ENCODE data around the gene TEX53. TPM values are rescaled to one million over a fixed set of nuclear protein-coding genes. Genes with fewer than 3 reads are reported as not detected.
A peak's percentile ranks its signal among the peaks of the same experiment; 100 is the strongest.

Gene TEX53
- polyA plus RNA-seq, 6 donors from 2014 or later = not detected

- Mint-ChIP-seq H3K9me3 (no peaks in the 10 kb centered on the region), H3K27me3 (no peaks in the 10 kb centered on the region), H3K36me3 (peaks cover 23 to 24% of the 10 kb centered on the region in 2 donors)
Observed at GRCh38 chr9:114621561-114621960, 36.0 kb downstream of the TEX53 start.

GRCh38 chr9:114619191-114619761 lies 38.3 kb downstream of the TEX53 start:
- Mint-ChIP-seq H3K27ac (peak overlapping the region; percentile 94 to 99 (median 98)), H3K4me3 (peak overlapping the region; percentile 72 to 94 (median 87)), H3K9me3 (no peaks in the 10 kb centered on the region), H3K4me1 (peaks cover 41 to 72% (median 71%) of the 10 kb centered on the region in 3 donors), H3K36me3 (peaks cover 15 to 16% of the 10 kb centered on the region in 2 donors), H3K27me3 (no peaks in the 10 kb centered on the region)
- ATAC-seq (ENCODE audit: low read depth in 2 of 2) (peak; percentile 55 to 61), DNase-seq (peak; percentile 70)

More at GRCh38 chr9:114621561-114621960, 36.0 kb downstream of the TEX53 start:
- Mint-ChIP-seq H3K27ac (peak overlapping the region in 3 of 6 donors; percentile 1 to 90 (median 11)), H3K4me1 (peaks cover 34 to 56% (median 55%) of the 10 kb centered on the region in 3 donors), H3K4me3 (peak overlapping the region in 1 of 8 donors; percentile 21)
- ATAC-seq (ENCODE audit: low read depth in 2 of 2) (no peak), DNase-seq (no peak)

- H3K9me3 Mint-ChIP-seq = no peaks in the 10 kb centered on the region
- H3K36me3 Mint-ChIP-seq = peaks cover 8 to 10% of the 10 kb centered on the region in 2 donors
- H3K4me1 Mint-ChIP-seq = peaks cover 59 to 89% (median 88%) of the 10 kb centered on the region in 3 donors
- no peaks in the 10 kb centered on the region for H3K27me3 Mint-ChIP-seq
- peak overlapping the region; percentile 94 to 100 (median 99) for H3K27ac Mint-ChIP-seq
- H3K4me3 Mint-ChIP-seq = peak overlapping the region; percentile 71 to 94 (median 86)
- DNase-seq (peak; percentile 83), ATAC-seq (ENCODE audit: low read depth in 2 of 2) (peak; percentile 81 to 85)
Observed at GRCh38 chr9:114616684-114617520, 40.7 kb downstream of the TEX53 start.

- Mint-ChIP-seq H3K36me3 (no peaks in the 10 kb centered on the region), H3K9me3 (no peaks in the 10 kb centered on the region), H3K27ac (peak overlapping the region; percentile 47 to 97 (median 94)), H3K4me1 (peaks cover 61 to 86% (median 71%) of the 10 kb centered on the region in 3 donors), H3K4me3 (peak overlapping the region; percentile 23 to 97 (median 50)), H3K27me3 (no peaks in the 10 kb centered on the region)
- ATAC-seq (ENCODE audit: low read depth in 2 of 2) (no peak), DNase-seq (no peak)
Observed at GRCh38 chr9:114614373-114614772, 43.2 kb downstream of the TEX53 start.

GRCh38 chr9:114613919-114614318 lies 43.7 kb downstream of the TEX53 start:
- peak overlapping the region in 5 of 6 donors; percentile 18 to 97 (median 95) for H3K27ac Mint-ChIP-seq
- ATAC-seq (ENCODE audit: low read depth in 2 of 2) (no peak), DNase-seq (no peak)
- H3K4me1 Mint-ChIP-seq = peaks cover 58 to 84% (median 71%) of the 10 kb centered on the region in 3 donors
- no peaks in the 10 kb centered on the region for H3K27me3 Mint-ChIP-seq
- H3K36me3 Mint-ChIP-seq = no peaks in the 10 kb centered on the region
- H3K9me3 Mint-ChIP-seq = no peaks in the 10 kb centered on the region
- peak overlapping the region; percentile 80 to 97 (median 91) for H3K4me3 Mint-ChIP-seq

- DNase-seq (no peak), ATAC-seq (ENCODE audit: low read depth in 2 of 2) (no peak)
- no peaks in the 10 kb centered on the region for H3K36me3 Mint-ChIP-seq
- no peaks in the 10 kb centered on the region for H3K9me3 Mint-ChIP-seq
- no peaks in the 10 kb centered on the region for H3K27me3 Mint-ChIP-seq
- H3K27ac Mint-ChIP-seq = peak overlapping the region; percentile 74 to 96 (median 90)
- peaks cover 62 to 83% (median 71%) of the 10 kb centered on the region in 3 donors for H3K4me1 Mint-ChIP-seq
- peak overlapping the region; percentile 84 to 97 (median 92) for H3K4me3 Mint-ChIP-seq
Observed at GRCh38 chr9:114613087-114613486, 44.5 kb downstream of the TEX53 start.

- Mint-ChIP-seq H3K27ac (peak overlapping the region; percentile 84 to 97 (median 94)), H3K4me1 (peaks cover 68 to 86% (median 77%) of the 10 kb centered on the region in 3 donors), H3K27me3 (no peaks in the 10 kb centered on the region), H3K36me3 (no peaks in the 10 kb centered on the region), H3K9me3 (no peaks in the 10 kb centered on the region), H3K4me3 (peak overlapping the region; percentile 84 to 97 (median 92))
- DNase-seq (no peak), ATAC-seq (ENCODE audit: low read depth in 2 of 2) (no peak)
Observed at GRCh38 chr9:114612272-114612923, 45.2 kb downstream of the TEX53 start.

GRCh38 chr9:114611516-114612271 lies 45.9 kb downstream of the TEX53 start:
- ATAC-seq (ENCODE audit: low read depth in 2 of 2) (peak; percentile 67), DNase-seq (no peak)
- Mint-ChIP-seq H3K36me3 (no peaks in the 10 kb centered on the region), H3K27ac (peak overlapping the region; percentile 84 to 97 (median 94)), H3K9me3 (no peaks in the 10 kb centered on the region), H3K4me1 (peaks cover 63 to 86% (median 78%) of the 10 kb centered on the region in 3 donors), H3K27me3 (no peaks in the 10 kb centered on the region), H3K4me3 (peak overlapping the region; percentile 84 to 97 (median 92))

GRCh38 chr9:114608525-114608796 lies 49.1 kb downstream of the TEX53 start:
- Mint-ChIP-seq H3K36me3 (no peaks in the 10 kb centered on the region), H3K4me1 (peaks cover 52 to 81% (median 66%) of the 10 kb centered on the region in 3 donors), H3K27me3 (no peaks in the 10 kb centered on the region), H3K27ac (peak overlapping the region in 2 of 6 donors; percentile 83 to 88), H3K9me3 (no peaks in the 10 kb centered on the region), H3K4me3 (peak overlapping the region in 7 of 8 donors; percentile 24 to 80 (median 39))
- DNase-seq (no peak), ATAC-seq (ENCODE audit: low read depth in 2 of 2) (no peak)

- Mint-ChIP-seq H3K36me3 (no peaks in the 10 kb centered on the region), H3K27me3 (no peaks in the 10 kb centered on the region), H3K9me3 (no peaks in the 10 kb centered on the region), H3K27ac (peak overlapping the region; percentile 45 to 96 (median 86)), H3K4me3 (peak overlapping the region in 7 of 8 donors; percentile 24 to 80 (median 39)), H3K4me1 (peaks cover 48 to 76% (median 61%) of the 10 kb centered on the region in 3 donors)
- DNase-seq (no peak), ATAC-seq (ENCODE audit: low read depth in 2 of 2) (no peak)
Observed at GRCh38 chr9:114607671-114608524, 49.7 kb downstream of the TEX53 start.

- Mint-ChIP-seq H3K4me3 (peak overlapping the region in 1 of 8 donors; percentile 80), H3K27ac (peak overlapping the region in 2 of 6 donors; percentile 19 to 92)
Observed at GRCh38 chr9:114606597-114607207, 50.9 kb downstream of the TEX53 start.

More at GRCh38 chr9:114606597-114607207, 50.9 kb downstream of the TEX53 start:
- peaks cover 0 to 11% of the 10 kb centered on the region in 2 donors for H3K36me3 Mint-ChIP-seq
- ATAC-seq (ENCODE audit: low read depth in 2 of 2) = no peak
- peaks cover 0 to 5% (median 3%) of the 10 kb centered on the region in 7 donors for H3K9me3 Mint-ChIP-seq
- DNase-seq = no peak
- H3K4me1 Mint-ChIP-seq = peaks cover 37 to 67% (median 50%) of the 10 kb centered on the region in 3 donors
- H3K27me3 Mint-ChIP-seq = no peaks in the 10 kb centered on the region

Measured in naive B cell (primary cell).